GM20000 (cell line): ENCODE results near the gene ZNHIT2.

Experiments
- DNase-seq: peaks from one replicate; pipeline ENCODE4 v3.0.0; 2012; ENCODE audit warnings: low spot score
- TF ChIP-seq, protein P1 (sequence below): IDR thresholded peaks from 2 replicates; pipeline ENCODE4 v1.5.1; 2012; ENCODE audit warnings: mild to moderate bottlenecking, control low read depth; ENCODE audit errors: extremely low read depth, missing control alignments

Gene ZNHIT2

GRCh38 chr11:65128182-65129145, 11.0 kb upstream of the ZNHIT2 start:
- DNase-seq = no peak
- TF ChIP-seq, protein P1, sequence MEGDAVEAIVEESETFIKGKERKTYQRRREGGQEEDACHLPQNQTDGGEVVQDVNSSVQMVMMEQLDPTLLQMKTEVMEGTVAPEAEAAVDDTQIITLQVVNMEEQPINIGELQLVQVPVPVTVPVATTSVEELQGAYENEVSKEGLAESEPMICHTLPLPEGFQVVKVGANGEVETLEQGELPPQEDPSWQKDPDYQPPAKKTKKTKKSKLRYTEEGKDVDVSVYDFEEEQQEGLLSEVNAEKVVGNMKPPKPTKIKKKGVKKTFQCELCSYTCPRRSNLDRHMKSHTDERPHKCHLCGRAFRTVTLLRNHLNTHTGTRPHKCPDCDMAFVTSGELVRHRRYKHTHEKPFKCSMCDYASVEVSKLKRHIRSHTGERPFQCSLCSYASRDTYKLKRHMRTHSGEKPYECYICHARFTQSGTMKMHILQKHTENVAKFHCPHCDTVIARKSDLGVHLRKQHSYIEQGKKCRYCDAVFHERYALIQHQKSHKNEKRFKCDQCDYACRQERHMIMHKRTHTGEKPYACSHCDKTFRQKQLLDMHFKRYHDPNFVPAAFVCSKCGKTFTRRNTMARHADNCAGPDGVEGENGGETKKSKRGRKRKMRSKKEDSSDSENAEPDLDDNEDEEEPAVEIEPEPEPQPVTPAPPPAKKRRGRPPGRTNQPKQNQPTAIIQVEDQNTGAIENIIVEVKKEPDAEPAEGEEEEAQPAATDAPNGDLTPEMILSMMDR = no peak

DNA sequence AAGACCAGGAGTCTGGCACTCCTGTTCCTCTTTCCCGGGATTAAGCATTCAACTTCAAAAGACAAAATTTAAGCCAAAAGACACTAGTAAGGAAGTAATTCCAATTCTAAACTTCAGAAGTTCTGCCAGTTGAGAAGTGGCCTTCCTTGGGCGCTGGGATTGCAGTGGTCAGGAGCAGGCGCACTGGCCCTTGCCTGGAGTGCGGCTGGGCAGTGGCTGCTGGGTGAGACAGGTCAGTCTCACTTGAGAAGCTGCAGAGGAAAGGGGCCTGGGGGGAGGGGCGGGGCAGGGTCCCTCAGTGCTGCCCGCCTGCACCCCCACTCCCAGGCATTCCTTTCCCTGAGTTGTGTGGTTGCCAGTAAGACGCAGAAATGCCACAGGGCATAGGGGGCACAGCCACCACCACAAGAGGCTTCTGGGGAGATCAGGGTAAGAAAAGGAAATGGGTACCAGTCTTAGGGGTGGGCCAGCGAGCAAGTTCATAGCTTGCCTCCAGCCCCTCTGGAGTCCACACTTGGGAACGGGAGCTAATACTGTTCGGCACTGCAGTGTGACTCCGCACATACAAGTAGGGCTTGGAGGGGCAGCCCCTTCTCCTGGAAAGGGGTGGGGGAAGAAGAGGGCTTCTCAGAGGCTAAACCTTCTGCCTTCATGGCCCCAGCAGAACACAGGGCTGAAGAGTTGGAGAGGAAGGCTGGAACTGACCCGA, 10.1 kb upstream of the ZNHIT2 start:
- TF ChIP-seq, protein P1 = no peak
- no peak for DNase-seq

- DNase-seq = no peak
- TF ChIP-seq, protein P1 = no peak
Observed at GRCh38 chr11:65126624-65127274, 9.2 kb upstream of the ZNHIT2 start.

DNA sequence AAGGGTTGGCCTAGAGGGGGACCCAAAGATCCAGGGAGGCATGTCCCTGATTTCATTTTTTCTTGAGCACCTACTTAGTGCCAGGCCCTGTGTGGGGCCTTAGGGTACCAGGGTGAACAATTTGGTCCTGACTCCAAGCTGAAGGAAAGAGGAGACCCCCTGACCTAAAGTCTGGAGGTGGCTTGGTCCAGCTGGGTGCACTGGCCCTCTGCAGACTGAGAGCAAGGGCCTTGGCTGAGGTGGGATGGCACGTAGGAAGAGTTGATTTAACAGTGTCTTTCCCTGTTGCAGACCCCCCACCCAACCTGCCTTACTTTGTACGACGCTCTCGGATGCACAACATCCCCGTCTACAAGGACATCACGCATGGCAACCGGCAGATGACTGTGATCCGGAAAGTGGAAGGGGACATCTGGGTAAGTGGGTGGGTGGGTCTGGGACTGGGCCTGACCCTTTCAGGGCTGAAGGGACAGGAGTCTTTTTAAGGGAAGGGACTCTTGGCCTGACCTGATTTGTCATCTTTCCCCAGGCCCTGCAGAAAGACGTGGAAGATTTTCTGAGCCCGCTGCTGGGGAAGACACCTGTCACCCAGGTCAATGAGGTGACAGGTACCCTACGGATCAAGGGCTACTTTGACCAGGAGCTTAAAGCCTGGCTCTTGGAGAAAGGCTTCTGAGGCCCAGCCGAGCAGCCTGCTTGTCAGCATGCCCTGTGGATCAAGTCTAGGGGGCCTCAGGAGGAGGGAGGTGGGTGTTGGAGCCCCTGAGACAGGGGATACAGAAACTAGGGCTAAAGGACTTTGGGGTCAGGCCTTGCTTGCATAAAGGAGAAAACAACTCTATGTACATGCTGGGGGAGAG, 7.9 kb upstream of the ZNHIT2 start:
- TF ChIP-seq, protein P1 = no peak
- DNase-seq = no peak

- TF ChIP-seq, protein P1 = no peak
- no peak for DNase-seq
Observed at GRCh38 chr11:65124480-65125196, 7.1 kb upstream of the ZNHIT2 start.
